Measurements from ENCODE around the gene TMED5. TPM values are rescaled to one million over a fixed set of nuclear protein-coding genes. Genes with fewer than 3 reads are reported as not detected.

The TMED5 gene
- total and polyA plus RNA-seq, 2 of the 4 experiments (the other 2 are of a cell fraction): 20.1 to 38.1 TPM

- no peaks in the 10 kb centered on the region for H3K27me3 ChIP-seq (ENCODE audit: control insufficient read depth, insufficient read depth, low read length)
- no peak overlapping the region for H3K4me2 ChIP-seq (ENCODE audit: low read depth, low read length)
- H2BK5ac ChIP-seq (ENCODE audit: low read depth, low read length, poor library complexity, severe bottlenecking): no peak overlapping the region
- no peak overlapping the region for H3K4me3 ChIP-seq (ENCODE audit: insufficient read depth, low read depth, low read length)
- H2BK20ac ChIP-seq (ENCODE audit: low read depth, low read length): no peak overlapping the region
- peaks cover 30 to 41% of the 10 kb centered on the region in 2 experiments for H3K79me1 ChIP-seq (ENCODE audit: low read depth in 1 of 2, low read length in 2 of 2)
- H4K20me1 ChIP-seq (ENCODE audit: insufficient read depth, low read length): peaks cover 7% of the 10 kb centered on the region; the same call in 1 of the 2 replicates
- H2AK9ac ChIP-seq (replicated peaks; ENCODE audit: low read depth, low read length, poor library complexity): no peak overlapping the region
- no peak overlapping the region for H3K9ac ChIP-seq (ENCODE audit: low read depth, low read length)
- in situ Hi-C loops (cut with MboI; ENCODE audit: low sequenced_read_pairs): no loop called here
- no peaks in the 10 kb centered on the region; the same call in 1 of the 2 replicates for H3K9me3 ChIP-seq (ENCODE audit: control insufficient read depth, insufficient read depth, low read length)
- H3K18ac ChIP-seq (ENCODE audit: low read depth, low read length): no peak overlapping the region
- no peak overlapping the region for H3K56ac ChIP-seq (ENCODE audit: extremely low read depth, insufficient read depth, low read length)
- dilution Hi-C loops (cut with HindIII; ENCODE audit: low sequenced_read_pairs, unreplicated experiment): no loop called here
- no peak overlapping the region for H2BK120ac ChIP-seq (ENCODE audit: low read depth, low read length)
- no peak overlapping the region for H3K14ac ChIP-seq (replicated peaks; ENCODE audit: low read depth, low read length)
- POLR2A ChIA-PET (ENCODE audit: unreplicated experiment): no interaction called here
- no TSS peak for BruUV-seq (replicated peaks)
- H2AFZ ChIP-seq (replicated peaks; ENCODE audit: low read length, poor library complexity): no peak overlapping the region
- H4K91ac ChIP-seq (ENCODE audit: insufficient read depth, low read depth, low read length): no peak overlapping the region
- TF ChIP-seq CHD1 (IDR thresholded peaks at IDR 0.05; ENCODE audit: low read depth, low read length): no peak
- TF ChIP-seq MAFK (IDR thresholded peaks at IDR 0.05; ENCODE audit: low read depth, low read length): no peak
- peaks cover 7% of the 10 kb centered on the region; the same call in 1 of the 2 replicates for H3K36me3 ChIP-seq (ENCODE audit: control insufficient read depth, insufficient read depth, low read length)
- H4K8ac ChIP-seq (ENCODE audit: low read depth in 2 of 2, low read length in 2 of 2): no peak overlapping the region
- ATAC-seq (ENCODE audit: low read depth) (no peak), DNase-seq (no peak)
- no peak overlapping the region for H3K4ac ChIP-seq (ENCODE audit: low read depth, low read length)
- no peak overlapping the region for H2BK15ac ChIP-seq (ENCODE audit: low read depth, low read length)
- no peak overlapping the region for H4K5ac ChIP-seq (ENCODE audit: low read depth, low read length)
- CTCF ChIA-PET: interaction anchor here (0.7 kb wide), 1 partner anchor 231 kb away, joined by 7 read pairs; no protein-coding TSS in a partner anchor
- H3K9me1 ChIP-seq (ENCODE audit: insufficient read depth, low read length): no peaks in the 10 kb centered on the region
- H2AK5ac ChIP-seq (ENCODE audit: low read depth, low read length): no peak overlapping the region
- no peaks in the 10 kb centered on the region for H3K4me1 ChIP-seq (ENCODE audit: control insufficient read depth, insufficient read depth, low read length)
- intact Hi-C loops (cut with micrococcal nuclease): no loop called here
- no CpG with 5 or more reads among the region's 2 CpGs for WGBS, 2 experiments (ENCODE audit: extremely low coverage in 2 of 2, insufficient read length in 1 of 2)
- H3K23ac ChIP-seq (ENCODE audit: low read depth, low read length): no peak overlapping the region
- H3K27ac ChIP-seq (ENCODE audit: insufficient read depth, low read length): no peak overlapping the region
Observed at GRCh38 chr1:93108335-93108734, 71.9 kb downstream of the TMED5 start.

Data from IMR-90 (cell line).